Liver (tissue), 3 donors: Measurements from ENCODE around the gene MED6.

Source experiments
- ATF3 ChIP-seq: IDR thresholded peaks from 2 replicates; pipeline ENCODE4 v1.6.1; 2016; ENCODE audit warnings: antibody characterized with exemption
- CTCF ChIP-seq: fragments of 150-350 bp; IDR thresholded peaks from 2 replicates; pipeline ENCODE4 v1.5.1; 2017; ENCODE audit warnings: improper control_type of control experiment, low read depth, low read length; ENCODE audit not compliant: missing input control
- FOXA1 ChIP-seq: IDR thresholded peaks from 2 replicates; pipeline ENCODE4 v1.6.1; 2016; ENCODE audit warnings: antibody characterized with exemption
- MAX ChIP-seq: IDR thresholded peaks from 2 replicates; pipeline ENCODE4 v1.6.1; 2016; ENCODE audit warnings: antibody characterized with exemption
- RAD21 ChIP-seq, 2 donors: IDR thresholded peaks; 2 replicates each; pipeline ENCODE4 v1.6.1; 2016; ENCODE audit warnings: antibody characterized with exemption in 2 of 2, mild to moderate bottlenecking in 2 of 2
- REST ChIP-seq: IDR thresholded peaks from 2 replicates; pipeline ENCODE4 v1.6.1; 2016; ENCODE audit warnings: antibody characterized with exemption, mild to moderate bottlenecking
- YY1 ChIP-seq: IDR thresholded peaks from 2 replicates; pipeline ENCODE4 v1.6.1; 2016; ENCODE audit warnings: antibody characterized with exemption, mild to moderate bottlenecking
- donor health status: healthy.
- donor health status: healthy.

GRCh38 chr14:70555890-70556289 is 44.6 kb downstream of the MED6 start:
- TF ChIP-seq CTCF (no peak), RAD21 (IDR thresholded peaks at IDR 0.05) (no peak), YY1 (no peak), MAX (no peak), REST (no peak), FOXA1 (no peak), ATF3 (no peak)
